Glomerular visceral epithelial cell (primary cell): Measurements from ENCODE around the gene ZNF320.
"Not testable (repeated sequence)": the region's sequence is repeated elsewhere in the genome, so short reads cannot be mapped to it uniquely, and the experiment has no call there.

Source experiments
- DNase-seq: peaks from one replicate; pipeline ENCODE4 v3.0.0-alpha.2; 2016; ENCODE audit errors: extremely low spot score

ZNF320 gene

DNA sequence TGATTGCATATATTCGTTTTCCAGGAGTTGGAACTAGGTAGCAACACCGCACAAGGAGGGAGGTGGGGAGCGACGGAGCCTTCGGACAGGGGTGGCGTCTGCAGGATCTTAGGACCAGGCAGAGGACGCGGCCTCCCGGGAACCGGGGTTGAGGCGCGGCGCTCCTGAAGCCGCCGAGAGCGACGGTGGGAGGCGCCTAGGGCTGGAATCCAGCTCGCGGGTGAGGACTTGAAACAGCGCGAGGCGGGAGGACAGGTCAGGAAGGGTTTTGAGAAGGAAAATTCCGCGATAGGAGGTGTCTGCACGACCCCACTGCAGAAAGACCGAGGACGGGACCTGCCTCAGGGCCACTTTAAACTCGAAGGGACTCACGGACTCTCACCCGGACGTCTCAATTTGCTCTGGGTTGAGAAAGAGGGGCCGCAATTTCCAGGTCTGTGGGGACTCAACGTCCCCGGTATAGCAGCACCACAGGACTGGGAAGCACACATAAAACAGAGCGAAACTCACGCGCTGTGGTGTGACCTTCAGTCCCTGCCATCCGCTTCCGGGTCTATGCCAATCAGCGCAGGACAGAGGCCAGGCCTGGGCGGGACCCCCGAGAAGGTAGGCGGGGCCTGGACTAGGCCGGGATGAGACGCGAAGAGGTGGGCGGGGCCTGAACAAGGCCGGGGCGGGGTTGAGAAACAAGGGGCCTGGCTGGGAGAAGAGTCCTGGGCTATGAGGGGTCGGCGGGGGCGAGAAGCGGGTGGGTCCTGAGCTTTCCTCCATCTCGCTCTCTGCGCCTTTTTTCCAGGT lies at the start of gene ZNF320:
Gene ZNF320, minus strand, starts transcription at position 498 of the 798 bp plus-strand sequence. CDS start 7,380 bp downstream, outside the sequence.
- DNase-seq, result no peak

DNA sequence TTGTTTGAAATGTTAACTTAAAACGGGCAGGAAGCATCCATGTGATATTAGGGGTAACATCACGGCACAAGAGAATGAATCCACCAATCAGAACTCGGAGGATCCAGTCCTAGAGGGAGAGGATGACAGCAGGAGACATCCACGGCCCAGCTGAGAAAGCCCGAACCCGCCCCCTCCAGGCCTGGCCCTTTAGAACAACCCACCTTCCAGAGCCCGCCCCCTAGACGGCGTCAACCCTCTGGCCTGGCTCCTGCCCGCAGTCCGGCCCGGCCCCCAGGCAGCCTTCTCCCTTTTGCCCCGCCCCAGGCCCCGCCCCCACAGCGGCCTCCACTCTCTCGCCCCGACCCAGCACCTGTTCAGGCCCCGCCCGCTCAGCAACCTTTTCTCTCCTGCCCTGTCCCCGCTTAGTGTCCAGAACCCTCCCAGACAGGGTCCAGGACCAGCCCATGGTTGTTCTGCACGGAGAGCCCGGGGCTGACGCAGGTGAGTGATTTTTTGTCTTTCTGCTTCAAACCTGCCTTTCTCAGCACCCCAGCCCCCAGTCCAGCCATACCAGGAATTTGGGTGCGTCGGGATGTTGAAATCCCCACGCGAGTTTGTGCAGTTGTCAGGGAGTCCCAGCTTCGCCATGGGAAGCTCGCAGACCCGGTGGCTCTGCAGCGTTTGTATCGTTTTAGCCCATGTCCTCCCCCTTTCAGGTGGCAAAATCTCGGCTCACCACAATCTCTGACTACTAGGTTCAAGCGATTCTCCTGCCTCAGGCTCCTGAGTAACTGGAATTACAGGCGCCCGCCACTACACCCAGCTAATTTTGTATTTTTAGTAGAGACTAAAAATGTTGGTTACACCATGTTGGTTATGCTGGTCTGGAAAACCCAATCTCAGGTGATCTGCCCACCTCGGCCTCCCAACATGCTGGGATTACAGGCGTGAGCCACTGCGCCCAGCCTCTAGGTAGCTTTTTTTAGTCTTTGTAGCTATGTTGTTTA lies 49.2 kb upstream of the ZNF320 start:
- DNase-seq, result no peak

DNA sequence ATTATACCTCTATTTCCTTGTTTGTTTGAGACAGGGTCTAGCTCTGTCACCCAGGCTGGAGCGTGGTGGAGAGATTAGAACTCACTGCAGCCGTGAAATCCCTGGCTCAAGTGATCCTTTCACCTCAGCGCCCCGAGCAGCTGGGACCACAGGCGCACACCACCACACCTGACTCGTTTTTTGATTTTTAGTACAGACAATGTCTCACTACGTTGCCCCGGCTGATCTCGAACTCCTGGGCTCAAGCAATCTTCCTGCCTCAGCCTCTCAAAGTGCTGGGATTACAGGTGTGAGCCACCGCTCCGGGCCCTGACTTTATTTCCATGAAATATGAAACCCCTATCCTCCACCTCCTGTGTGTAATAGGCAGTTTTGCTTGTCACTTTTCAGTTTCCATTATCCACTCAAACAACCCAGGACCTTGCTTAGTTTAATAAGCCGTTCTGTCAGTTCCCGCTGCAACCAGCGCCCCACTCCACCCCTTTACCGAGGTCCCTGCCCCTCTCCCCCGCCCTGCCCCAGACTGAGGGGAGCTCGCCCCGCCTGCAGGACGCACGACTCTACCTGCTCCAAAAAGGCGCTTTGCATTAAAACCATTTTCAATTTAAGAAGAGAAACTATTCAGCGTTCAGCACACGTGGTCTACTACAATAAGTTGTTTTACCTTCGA lies 48.4 kb upstream of the ZNF320 start:
- DNase-seq, result no peak

GRCh38 chr19:52944703-52945493 lies 47.5 kb upstream of the ZNF320 start:
- not testable (repeated sequence) for DNase-seq

DNA sequence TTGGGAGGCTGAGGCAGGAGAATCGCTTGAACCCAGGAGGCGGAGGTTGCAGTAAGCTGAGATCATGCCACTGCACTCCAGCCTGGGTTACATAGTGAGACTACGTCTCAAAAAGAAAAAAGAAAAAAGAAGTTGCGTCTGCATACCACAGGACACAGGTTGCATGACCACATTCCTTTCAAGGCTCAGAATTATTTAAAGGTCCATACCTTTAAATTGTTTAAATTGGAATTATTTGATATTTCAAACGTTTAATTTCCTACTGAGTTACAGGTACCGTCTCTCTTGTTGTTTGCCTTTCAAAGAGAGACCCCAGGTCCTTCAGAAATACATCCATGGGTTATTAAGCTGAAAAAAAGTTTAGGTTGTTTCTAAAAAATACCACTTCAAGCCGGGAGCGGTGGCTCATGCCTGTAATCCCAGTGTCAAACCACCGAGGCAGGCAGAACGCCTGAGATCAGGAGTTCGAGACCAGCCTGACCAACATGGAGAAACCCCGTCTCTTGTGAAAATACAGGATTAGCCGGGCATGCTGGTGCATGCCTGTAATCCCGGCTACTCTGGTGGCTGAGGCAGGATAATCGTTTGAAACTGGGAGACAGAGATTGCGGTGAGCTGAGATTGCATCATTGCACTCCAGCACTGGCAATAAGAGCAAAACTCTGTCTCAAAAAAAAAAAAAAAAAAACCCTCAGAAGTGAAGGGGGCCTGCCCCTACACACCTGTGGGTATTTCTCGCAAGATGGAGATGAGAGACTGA lies 46.6 kb upstream of the ZNF320 start:
- no peak for DNase-seq

- no peak for DNase-seq
Measured at GRCh38 chr19:52943134-52943883, 45.9 kb upstream of the ZNF320 start.

DNA sequence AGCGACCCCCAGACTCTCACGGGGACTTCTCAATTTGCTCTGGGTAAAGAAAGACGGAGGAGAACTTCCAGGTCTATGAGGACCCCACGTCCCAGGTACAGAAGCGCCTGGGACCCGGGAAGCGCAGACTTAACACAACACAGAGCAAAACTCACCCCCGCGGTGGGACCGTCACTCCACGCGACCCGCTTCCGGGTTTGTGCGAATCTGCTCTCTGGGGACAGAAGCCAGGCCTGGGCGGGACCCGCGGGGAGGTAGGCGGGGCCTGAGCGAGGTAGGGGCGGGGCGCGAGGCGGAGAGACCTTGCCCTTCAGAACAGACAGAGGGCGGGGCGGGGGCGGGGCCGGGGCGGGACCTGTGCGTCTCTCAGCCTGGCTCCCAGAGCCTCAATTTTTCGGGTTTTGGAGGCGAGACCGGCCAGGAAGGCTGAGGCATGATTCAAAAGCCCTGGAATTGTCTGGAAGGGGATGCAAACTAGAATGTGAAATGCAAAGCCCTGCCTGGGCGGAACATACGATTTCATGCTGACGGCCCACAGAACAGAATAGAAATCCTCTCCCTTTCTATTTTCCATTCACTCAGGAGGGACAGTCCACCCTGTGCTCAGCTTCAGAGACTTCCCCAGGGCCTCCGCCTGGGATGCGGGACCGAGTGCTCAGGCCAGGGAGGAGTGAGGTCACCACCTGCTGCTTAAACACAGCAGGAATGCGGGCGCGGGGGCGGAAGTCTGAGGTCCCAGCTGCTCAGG lies 45.1 kb upstream of the ZNF320 start:
- no peak for DNase-seq

- DNase-seq, result no peak
Measured at GRCh38 chr19:52941941-52942385, 44.5 kb upstream of the ZNF320 start.

GRCh38 chr19:52941523-52941922 lies 44.1 kb upstream of the ZNF320 start:
- DNase-seq, result not testable (repeated sequence)

DNA sequence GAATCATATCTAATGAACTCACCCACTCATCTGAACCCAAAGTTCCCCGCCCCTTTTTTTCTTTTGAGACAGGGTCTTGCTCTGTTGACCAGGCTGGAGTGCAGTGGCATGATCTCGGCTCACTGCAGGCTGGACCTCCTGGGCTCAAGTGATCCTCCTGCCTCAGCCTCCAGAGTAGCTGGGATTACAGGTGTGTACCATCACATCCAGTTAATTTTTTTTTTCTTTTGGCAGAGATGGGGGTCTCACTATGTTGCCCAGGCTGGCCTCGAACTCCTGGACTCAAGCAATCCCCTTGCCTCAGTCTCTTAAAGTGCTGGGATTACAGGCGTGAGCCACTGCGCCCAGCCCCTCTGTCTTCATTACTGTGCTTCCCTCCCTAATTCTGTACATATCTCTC lies 43.5 kb upstream of the ZNF320 start:
- DNase-seq, result not testable (repeated sequence)

GRCh38 chr19:52938761-52939160 lies 41.3 kb upstream of the ZNF320 start:
- no peak for DNase-seq

DNA sequence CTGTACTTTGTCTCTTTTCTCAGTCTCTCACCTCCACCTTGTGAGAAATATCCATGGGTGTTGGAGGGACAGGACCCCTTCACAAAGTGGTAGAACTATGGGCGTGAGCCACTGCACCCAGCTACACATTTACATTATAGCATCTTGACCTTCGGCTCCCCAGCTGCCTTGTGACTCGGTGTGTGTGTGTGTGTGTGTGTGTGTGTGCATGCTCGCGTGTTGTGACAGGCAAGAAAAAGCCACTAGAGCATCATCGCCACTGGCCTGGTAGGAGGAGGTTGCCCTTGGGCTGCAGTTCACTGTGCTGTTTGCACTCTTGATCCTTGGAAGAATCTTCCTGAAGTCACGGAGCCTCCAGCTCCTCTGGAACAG lies 39.5 kb upstream of the ZNF320 start:
- DNase-seq, result no peak

- DNase-seq, result no peak
Measured at GRCh38 chr19:52936151-52936953, 38.9 kb upstream of the ZNF320 start.

DNA sequence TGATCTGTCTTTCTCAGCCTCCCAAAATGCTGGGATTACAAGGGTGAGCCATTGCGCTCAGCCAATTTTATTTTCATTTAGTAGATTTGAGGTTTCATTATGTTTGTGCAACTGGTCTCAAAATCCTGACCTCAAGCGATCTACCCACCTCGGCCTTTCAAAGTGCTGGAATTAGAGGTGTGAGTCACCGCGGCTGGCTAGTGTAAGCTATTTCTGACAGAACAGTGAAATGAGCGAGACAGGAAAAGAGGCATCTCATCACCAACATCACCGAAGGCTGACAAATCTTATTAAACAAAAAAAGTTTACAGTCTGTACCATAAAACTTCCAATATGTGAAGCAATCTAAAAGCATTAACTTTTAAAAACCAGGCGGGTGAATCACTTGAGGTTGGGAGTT lies 38.0 kb upstream of the ZNF320 start:
- no peak for DNase-seq

DNA sequence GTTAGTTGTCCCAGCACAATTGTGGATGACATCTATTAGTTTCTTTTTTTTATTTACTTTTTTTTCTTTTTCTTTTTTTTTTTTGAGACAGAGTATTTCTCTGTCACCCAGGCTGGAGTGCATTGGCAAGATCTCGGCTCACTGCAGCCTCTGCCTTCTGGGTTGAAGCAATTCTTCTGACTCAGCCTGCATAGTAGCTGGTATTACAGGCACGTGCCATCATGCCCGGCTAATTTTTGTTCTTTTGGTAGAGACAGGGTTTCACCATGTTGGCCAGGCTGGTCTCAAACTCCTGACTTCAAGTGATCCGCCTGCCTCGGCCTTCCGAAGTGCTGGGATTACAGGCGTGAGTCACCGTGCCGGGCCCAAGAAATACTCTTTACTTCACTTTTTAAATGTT lies 27.2 kb upstream of the ZNF320 start:
- DNase-seq, result not testable (repeated sequence)

- no peak for DNase-seq
Measured at GRCh38 chr19:52923778-52924593, 26.6 kb upstream of the ZNF320 start.
